Measurements from ENCODE around the gene SCG5. TPM values are rescaled to one million over a fixed set of nuclear protein-coding genes. Genes with fewer than 3 reads are reported as not detected.

SCG5 gene
- total and polyA plus RNA-seq, 2 of the 13 experiments (the other 11 are each of a cell fraction or from before 2014, with no cell fraction given), result 2.3 to 3.5 TPM

DNA sequence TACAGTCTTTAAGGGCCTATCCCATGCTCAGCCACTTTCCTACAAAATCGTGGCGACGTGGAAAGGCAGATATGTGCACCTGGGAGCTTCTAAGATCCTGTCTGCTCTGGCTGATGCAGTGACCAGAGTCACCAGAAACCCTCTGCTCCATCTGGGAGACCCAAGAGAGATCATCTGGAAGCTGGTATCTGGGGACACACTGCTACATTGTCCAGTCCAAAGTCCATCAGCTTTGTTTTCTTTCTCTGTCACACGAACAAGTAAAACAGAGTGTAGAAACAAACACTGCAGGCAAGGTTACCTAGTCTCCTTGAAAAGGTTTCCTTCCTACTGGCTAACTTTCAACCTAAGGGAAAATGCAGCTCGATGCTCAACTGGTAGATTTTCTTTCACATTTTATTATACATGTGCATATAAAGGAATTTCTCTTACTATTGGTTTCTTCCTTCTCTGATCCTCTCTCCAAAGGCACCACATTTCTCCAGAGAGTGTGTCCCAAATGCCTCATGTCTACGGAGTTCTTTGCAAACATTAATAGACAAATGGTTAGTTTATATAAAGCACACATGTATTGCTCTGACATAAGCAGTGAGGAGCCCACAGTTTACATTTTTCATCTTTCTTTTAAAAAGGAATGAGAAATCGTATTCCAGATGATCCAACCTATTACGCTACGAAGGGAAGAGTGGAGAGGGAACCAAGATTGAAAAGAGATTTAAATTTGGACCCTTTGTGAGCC is 68.0 kb downstream of the SCG5 start (continued):
- TF ChIP-seq, protein P1, sequence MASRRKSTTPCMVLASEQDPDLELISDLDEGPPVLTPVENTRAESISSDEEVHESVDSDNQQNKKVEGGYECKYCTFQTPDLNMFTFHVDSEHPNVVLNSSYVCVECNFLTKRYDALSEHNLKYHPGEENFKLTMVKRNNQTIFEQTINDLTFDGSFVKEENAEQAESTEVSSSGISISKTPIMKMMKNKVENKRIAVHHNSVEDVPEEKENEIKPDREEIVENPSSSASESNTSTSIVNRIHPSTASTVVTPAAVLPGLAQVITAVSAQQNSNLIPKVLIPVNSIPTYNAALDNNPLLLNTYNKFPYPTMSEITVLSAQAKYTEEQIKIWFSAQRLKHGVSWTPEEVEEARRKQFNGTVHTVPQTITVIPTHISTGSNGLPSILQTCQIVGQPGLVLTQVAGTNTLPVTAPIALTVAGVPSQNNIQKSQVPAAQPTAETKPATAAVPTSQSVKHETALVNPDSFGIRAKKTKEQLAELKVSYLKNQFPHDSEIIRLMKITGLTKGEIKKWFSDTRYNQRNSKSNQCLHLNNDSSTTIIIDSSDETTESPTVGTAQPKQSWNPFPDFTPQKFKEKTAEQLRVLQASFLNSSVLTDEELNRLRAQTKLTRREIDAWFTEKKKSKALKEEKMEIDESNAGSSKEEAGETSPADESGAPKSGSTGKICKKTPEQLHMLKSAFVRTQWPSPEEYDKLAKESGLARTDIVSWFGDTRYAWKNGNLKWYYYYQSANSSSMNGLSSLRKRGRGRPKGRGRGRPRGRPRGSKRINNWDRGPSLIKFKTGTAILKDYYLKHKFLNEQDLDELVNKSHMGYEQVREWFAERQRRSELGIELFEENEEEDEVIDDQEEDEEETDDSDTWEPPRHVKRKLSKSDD (CRISPR knock-in tag; IDR thresholded peaks at IDR 0.05; ENCODE audit: low read depth), result no peak
- TF ChIP-seq, protein P2, sequence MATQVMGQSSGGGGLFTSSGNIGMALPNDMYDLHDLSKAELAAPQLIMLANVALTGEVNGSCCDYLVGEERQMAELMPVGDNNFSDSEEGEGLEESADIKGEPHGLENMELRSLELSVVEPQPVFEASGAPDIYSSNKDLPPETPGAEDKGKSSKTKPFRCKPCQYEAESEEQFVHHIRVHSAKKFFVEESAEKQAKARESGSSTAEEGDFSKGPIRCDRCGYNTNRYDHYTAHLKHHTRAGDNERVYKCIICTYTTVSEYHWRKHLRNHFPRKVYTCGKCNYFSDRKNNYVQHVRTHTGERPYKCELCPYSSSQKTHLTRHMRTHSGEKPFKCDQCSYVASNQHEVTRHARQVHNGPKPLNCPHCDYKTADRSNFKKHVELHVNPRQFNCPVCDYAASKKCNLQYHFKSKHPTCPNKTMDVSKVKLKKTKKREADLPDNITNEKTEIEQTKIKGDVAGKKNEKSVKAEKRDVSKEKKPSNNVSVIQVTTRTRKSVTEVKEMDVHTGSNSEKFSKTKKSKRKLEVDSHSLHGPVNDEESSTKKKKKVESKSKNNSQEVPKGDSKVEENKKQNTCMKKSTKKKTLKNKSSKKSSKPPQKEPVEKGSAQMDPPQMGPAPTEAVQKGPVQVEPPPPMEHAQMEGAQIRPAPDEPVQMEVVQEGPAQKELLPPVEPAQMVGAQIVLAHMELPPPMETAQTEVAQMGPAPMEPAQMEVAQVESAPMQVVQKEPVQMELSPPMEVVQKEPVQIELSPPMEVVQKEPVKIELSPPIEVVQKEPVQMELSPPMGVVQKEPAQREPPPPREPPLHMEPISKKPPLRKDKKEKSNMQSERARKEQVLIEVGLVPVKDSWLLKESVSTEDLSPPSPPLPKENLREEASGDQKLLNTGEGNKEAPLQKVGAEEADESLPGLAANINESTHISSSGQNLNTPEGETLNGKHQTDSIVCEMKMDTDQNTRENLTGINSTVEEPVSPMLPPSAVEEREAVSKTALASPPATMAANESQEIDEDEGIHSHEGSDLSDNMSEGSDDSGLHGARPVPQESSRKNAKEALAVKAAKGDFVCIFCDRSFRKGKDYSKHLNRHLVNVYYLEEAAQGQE (IDR thresholded peaks at IDR 0.05; ENCODE audit: borderline replicate concordance in 1 of 2, low read depth in 1 of 2, low read length in 2 of 2), result no peak
- TF ChIP-seq ZNF792 (CRISPR knock-in tag; IDR thresholded peaks at IDR 0.05), result no peak
- TF ChIP-seq, protein P3, sequence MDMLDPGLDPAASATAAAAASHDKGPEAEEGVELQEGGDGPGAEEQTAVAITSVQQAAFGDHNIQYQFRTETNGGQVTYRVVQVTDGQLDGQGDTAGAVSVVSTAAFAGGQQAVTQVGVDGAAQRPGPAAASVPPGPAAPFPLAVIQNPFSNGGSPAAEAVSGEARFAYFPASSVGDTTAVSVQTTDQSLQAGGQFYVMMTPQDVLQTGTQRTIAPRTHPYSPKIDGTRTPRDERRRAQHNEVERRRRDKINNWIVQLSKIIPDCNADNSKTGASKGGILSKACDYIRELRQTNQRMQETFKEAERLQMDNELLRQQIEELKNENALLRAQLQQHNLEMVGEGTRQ (IDR thresholded peaks at IDR 0.05; ENCODE audit: low read depth, low read length), result no peak
- TF ChIP-seq, protein P3 (CRISPR knock-in tag; IDR thresholded peaks at IDR 0.05; ENCODE audit: borderline replicate concordance), result no peak; the same call in 1 of the 2 replicates
- TF ChIP-seq, protein P4, sequence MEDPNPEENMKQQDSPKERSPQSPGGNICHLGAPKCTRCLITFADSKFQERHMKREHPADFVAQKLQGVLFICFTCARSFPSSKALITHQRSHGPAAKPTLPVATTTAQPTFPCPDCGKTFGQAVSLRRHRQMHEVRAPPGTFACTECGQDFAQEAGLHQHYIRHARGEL (CRISPR knock-in tag; IDR thresholded peaks at IDR 0.05), result no peak
- TF ChIP-seq ZFAT (CRISPR knock-in tag; conservative IDR thresholded peaks at IDR 0.05), result no peak
- TF ChIP-seq YEATS4 (CRISPR knock-in tag; IDR thresholded peaks at IDR 0.05; ENCODE audit: borderline replicate concordance), result no peak
- 0 out of 2 replicates have a peak, but pooled peaks have one; percentile 14 for TF ChIP-seq POGZ (CRISPR knock-in tag; IDR thresholded peaks at IDR 0.05)
- TF ChIP-seq PAF1 (CRISPR knock-in tag; IDR thresholded peaks at IDR 0.05), result no peak
- no peak for TF ChIP-seq ZSCAN29 (CRISPR knock-in tag; conservative IDR thresholded peaks at IDR 0.05)
- TF ChIP-seq HHEX (CRISPR knock-in tag; IDR thresholded peaks at IDR 0.05), result no peak
- TF ChIP-seq ZFP36 (IDR thresholded peaks at IDR 0.05; ENCODE audit: borderline replicate concordance, low read depth, low read length, partially characterized antibody), result no peak
- TF ChIP-seq ZNF460 (CRISPR knock-in tag; IDR thresholded peaks at IDR 0.05; ENCODE audit: borderline replicate concordance), result no peak
- TF ChIP-seq ARNTL (CRISPR knock-in tag; IDR thresholded peaks at IDR 0.05), result no peak
- TF ChIP-seq AGO1 (IDR thresholded peaks at IDR 0.05; ENCODE audit: low read depth, low read length, poor library complexity, severe bottlenecking), result no peak
- TF ChIP-seq FOXC1 (CRISPR knock-in tag; IDR thresholded peaks at IDR 0.05; ENCODE audit: borderline replicate concordance), result no peak
- TF ChIP-seq KAT2B (IDR thresholded peaks at IDR 0.05; ENCODE audit: borderline replicate concordance, low read depth, low read length), result no peak
- TF ChIP-seq NCOR1 (IDR thresholded peaks at IDR 0.05; ENCODE audit: borderline replicate concordance, low read length), result no peak; the same call in 1 of the 2 replicates
- peak; percentile 62; the same call in 1 of the 2 replicates for TF ChIP-seq HDAC2 (CRISPR knock-in tag; IDR thresholded peaks at IDR 0.05)
- no peak for TF ChIP-seq ZNF709 (CRISPR knock-in tag; IDR thresholded peaks at IDR 0.05)
- peak; percentile 43; the same call in 1 of the 2 replicates for TF ChIP-seq ZMYM4 (CRISPR knock-in tag; IDR thresholded peaks at IDR 0.05)
